Neuronal stem cell (in vitro differentiated cells): ENCODE results near the gene AP3B1.

Source experiments
- DNase-seq: peaks from one replicate; pipeline ENCODE4 v3.0.0-alpha.2; 2013; ENCODE audit warnings: low spot score
- H2AFZ ChIP-seq: one replicate; pipeline ENCODE4 v1.6.1; 2013; ENCODE audit warnings: mild to moderate bottlenecking, low read length, inconsistent platforms
- H2AK5ac ChIP-seq: 2 replicates; pipeline ENCODE4 v1.6.1; 2013; ENCODE audit warnings: low read depth, mild to moderate bottlenecking, inconsistent platforms, low read length, moderate library complexity, mixed read lengths
- H2BK120ac ChIP-seq: 2 replicates; pipeline ENCODE4 v1.6.1; 2013; ENCODE audit warnings: low read depth, mild to moderate bottlenecking, inconsistent platforms, low read length, moderate library complexity, mixed read lengths
- H2BK12ac ChIP-seq: one replicate; pipeline ENCODE4 v1.6.1; 2013; ENCODE audit warnings: low read length, inconsistent platforms
- H2BK15ac ChIP-seq: 2 replicates; pipeline ENCODE4 v1.6.1; 2013; ENCODE audit warnings: mild to moderate bottlenecking, low read length, inconsistent platforms, mixed read lengths
- H2BK5ac ChIP-seq: one replicate; pipeline ENCODE4 v1.6.1; 2013; ENCODE audit warnings: inconsistent platforms, mild to moderate bottlenecking, low read length, moderate library complexity
- H3K14ac ChIP-seq: one replicate; pipeline ENCODE4 v1.6.1; 2013; ENCODE audit warnings: low read length, inconsistent platforms
- H3K18ac ChIP-seq: 2 replicates; pipeline ENCODE4 v1.6.1; 2013; ENCODE audit warnings: low read length, inconsistent platforms
- H3K23ac ChIP-seq: 2 replicates; pipeline ENCODE4 v1.6.1; 2013; ENCODE audit warnings: low read depth, mild to moderate bottlenecking, mixed read lengths, low read length, inconsistent platforms; ENCODE audit not compliant: poor library complexity
- H3K27ac ChIP-seq: replicated peaks from 3 replicates; pipeline ENCODE4 v1.5.1; 2013; ENCODE audit warnings: low read length, inconsistent platforms
- H3K27me3 ChIP-seq, 3 experiments: 2 replicates each; pipeline ENCODE4 v1.6.1; 2013; ENCODE audit warnings: low read length in 3 of 3, mild to moderate bottlenecking in 2 of 3, inconsistent platforms in 1 of 3, low read depth in 1 of 3, mixed read lengths in 1 of 3, moderate library complexity in 1 of 3; ENCODE audit not compliant: control insufficient read depth in 3 of 3, insufficient read depth in 3 of 3
- H3K36me3 ChIP-seq, 2 donors: replicated peaks in 1 of 2; 2 replicates each; pipeline ENCODE4 v1.6.1; 2013; ENCODE audit warnings: low read length in 2 of 2; ENCODE audit not compliant: control insufficient read depth in 2 of 2, insufficient read depth in 2 of 2
- H3K4ac ChIP-seq: 2 replicates; pipeline ENCODE4 v1.6.1; 2013; ENCODE audit warnings: inconsistent platforms, mild to moderate bottlenecking, low read length, moderate library complexity
- H3K4me1 ChIP-seq, 2 donors: 1 replicate in 1 of 2; 2 replicates in 1 of 2; pipeline ENCODE4 v1.6.1; 2013; ENCODE audit warnings: low read length in 2 of 2, low read depth in 1 of 2; ENCODE audit not compliant: control insufficient read depth in 2 of 2, insufficient read depth in 1 of 2
- H3K4me2 ChIP-seq: one replicate; pipeline ENCODE4 v1.6.1; 2013; ENCODE audit warnings: mild to moderate bottlenecking, low read length, inconsistent platforms; ENCODE audit not compliant: insufficient read depth, poor library complexity, severe bottlenecking
- H3K4me3 ChIP-seq, 2 donors: 2 replicates each; pipeline ENCODE4 v1.5.1; 2013; ENCODE audit warnings: low read length in 2 of 2, mild to moderate bottlenecking in 2 of 2, inconsistent platforms in 1 of 2, moderate library complexity in 1 of 2
- H3K79me1 ChIP-seq: one replicate; pipeline ENCODE4 v1.6.1; 2013; ENCODE audit warnings: low read depth, mild to moderate bottlenecking, inconsistent platforms, low read length, moderate library complexity
- H3K9ac ChIP-seq: one replicate; pipeline ENCODE4 v1.6.1; 2013; ENCODE audit warnings: mild to moderate bottlenecking, low read depth, low read length, inconsistent platforms; ENCODE audit not compliant: poor library complexity
- H3K9me3 ChIP-seq, 2 donors: replicated peaks in 1 of 2; 2 replicates each; pipeline versions ENCODE3 to v1.6.1; 2013; ENCODE audit warnings: low read length in 2 of 2, mild to moderate bottlenecking in 2 of 2, inconsistent platforms in 1 of 2, low read depth in 1 of 2, mixed read lengths in 1 of 2, moderate library complexity in 1 of 2; ENCODE audit not compliant: control insufficient read depth in 2 of 2, insufficient read depth in 1 of 2
- H4K8ac ChIP-seq: one replicate; pipeline ENCODE4 v1.6.1; 2013; ENCODE audit warnings: low read depth, mild to moderate bottlenecking, inconsistent platforms, low read length, moderate library complexity
- H4K91ac ChIP-seq: one replicate; pipeline ENCODE4 v1.6.1; 2013; ENCODE audit warnings: low read length, low read depth, mild to moderate bottlenecking, inconsistent platforms; ENCODE audit not compliant: poor library complexity
- WGBS, 2 donors: extraction: QIAGEN DNeasy Blood & Tissue Kit; methylation state at CpG; one replicate each; pipeline ENCODE4 v1.1.7; 2013; ENCODE audit warnings: missing lambda C conversion rate in 2 of 2, mixed read lengths in 1 of 2; ENCODE audit not compliant: insufficient read length in 2 of 2, insufficient replicate concordance in 1 of 2; ENCODE audit errors: extremely low coverage in 2 of 2; 5-methylcytosine and 5-hydroxymethylcytosine counted together

AP3B1 gene

DNA sequence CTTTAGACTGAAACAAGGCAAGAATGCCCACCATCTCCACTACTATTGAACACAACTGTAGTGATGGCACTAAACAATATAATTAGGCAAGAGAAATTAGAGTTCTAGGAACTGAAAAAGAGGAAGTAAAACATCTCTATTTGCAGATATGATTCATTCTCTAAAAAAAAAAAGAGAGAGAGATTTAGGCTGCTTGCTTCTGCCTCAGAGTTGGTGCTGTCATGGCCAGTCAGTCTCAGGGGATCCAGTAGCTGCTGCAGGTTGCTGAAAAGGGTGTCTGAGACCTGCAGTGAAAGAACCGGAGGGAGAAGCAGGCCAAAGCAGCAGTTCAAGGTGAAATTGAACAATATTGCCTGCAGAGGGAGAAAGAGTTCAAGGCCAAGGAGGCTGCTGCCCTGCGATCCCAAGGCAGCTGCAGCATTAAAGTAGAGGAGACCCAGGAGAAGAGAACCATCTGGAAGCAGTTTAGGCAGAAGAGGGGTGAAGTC lies 72.5 kb downstream of the AP3B1 start:
- H2BK12ac ChIP-seq: no peak overlapping the region
- no peak overlapping the region for H3K18ac ChIP-seq
- H3K9ac ChIP-seq: no peak overlapping the region
- WGBS, 2 donors: no CpG with 5 or more reads among the region's 2 CpGs
- H3K36me3 ChIP-seq: peaks cover 0 to 88% of the 10 kb centered on the region in 2 donors
- no peak overlapping the region for H3K14ac ChIP-seq
- no peak overlapping the region for H2BK5ac ChIP-seq
- no peak overlapping the region for H2AFZ ChIP-seq
- peaks cover 0 to 22% of the 10 kb centered on the region in 2 donors for H3K9me3 ChIP-seq
- no peaks in the 10 kb centered on the region for H3K79me1 ChIP-seq
- no peaks in the 10 kb centered on the region for H3K27me3 ChIP-seq
- no peak overlapping the region for H3K4ac ChIP-seq
- H2BK120ac ChIP-seq: no peak overlapping the region
- no peak overlapping the region for H2BK15ac ChIP-seq
- no peak overlapping the region for H3K4me3 ChIP-seq
- H3K4me1 ChIP-seq: no peaks in the 10 kb centered on the region
- DNase-seq: no peak
- H3K27ac ChIP-seq: no peak overlapping the region
- no peak overlapping the region for H3K4me2 ChIP-seq
- H2AK5ac ChIP-seq: no peak overlapping the region
- no peak overlapping the region for H4K91ac ChIP-seq
- no peak overlapping the region for H4K8ac ChIP-seq
- H3K23ac ChIP-seq: no peak overlapping the region

DNA sequence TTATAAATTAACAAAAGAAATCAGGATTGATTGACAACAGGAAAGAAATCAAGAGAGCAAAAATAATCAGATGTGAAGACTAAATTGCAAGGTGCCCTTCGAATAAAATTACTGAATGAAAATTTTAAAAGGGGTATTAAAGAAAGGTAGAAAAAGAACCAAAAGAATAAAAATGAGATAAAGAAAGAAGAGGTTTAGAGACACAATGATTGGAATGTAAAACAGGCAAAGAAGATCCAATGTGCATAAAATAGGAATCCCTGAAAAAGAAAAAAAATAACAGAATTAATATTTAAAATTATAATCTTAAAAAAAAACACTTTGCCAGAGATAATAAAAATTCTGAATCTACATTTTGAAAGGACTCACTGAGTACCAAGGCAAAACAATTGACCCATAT lies 73.0 kb downstream of the AP3B1 start:
- no peak overlapping the region for H3K18ac ChIP-seq
- H3K36me3 ChIP-seq: peaks cover 0 to 88% of the 10 kb centered on the region in 2 donors
- no CpG with 5 or more reads among the region's 1 CpG for WGBS, 2 donors
- H3K4me3 ChIP-seq: no peak overlapping the region
- no peak overlapping the region for H2BK120ac ChIP-seq
- no peak overlapping the region for H2BK12ac ChIP-seq
- H4K91ac ChIP-seq: no peak overlapping the region
- no peak overlapping the region for H3K4ac ChIP-seq
- no peak overlapping the region for H2BK15ac ChIP-seq
- H4K8ac ChIP-seq: no peak overlapping the region
- no peaks in the 10 kb centered on the region for H3K27me3 ChIP-seq
- H2AFZ ChIP-seq: no peak overlapping the region
- H2BK5ac ChIP-seq: no peak overlapping the region
- H3K27ac ChIP-seq: no peak overlapping the region
- no peak overlapping the region for H2AK5ac ChIP-seq
- no peaks in the 10 kb centered on the region for H3K79me1 ChIP-seq
- no peak overlapping the region for H3K4me2 ChIP-seq
- H3K23ac ChIP-seq: no peak overlapping the region
- no peak overlapping the region for H3K9ac ChIP-seq
- no peak overlapping the region for H3K14ac ChIP-seq
- no peak for DNase-seq
- H3K9me3 ChIP-seq: peaks cover 0 to 22% of the 10 kb centered on the region in 2 donors
- H3K4me1 ChIP-seq: no peaks in the 10 kb centered on the region

GRCh38 chr5:78215972-78216371 lies 78.5 kb downstream of the AP3B1 start:
- no CpG with 5 or more reads among the region's 4 CpGs for WGBS, 2 donors
- Histone ChIP-seq H3K18ac (no peak overlapping the region), H3K36me3 (peaks cover 2 to 85% of the 10 kb centered on the region in 2 donors), H3K79me1 (no peaks in the 10 kb centered on the region), H3K23ac (no peak overlapping the region), H2BK5ac (no peak overlapping the region), H3K27me3 (no peaks in the 10 kb centered on the region), H4K91ac (no peak overlapping the region), H2BK15ac (no peak overlapping the region), H2AFZ (no peak overlapping the region), H2BK12ac (no peak overlapping the region), H3K4me1 (no peaks in the 10 kb centered on the region), H3K27ac (no peak overlapping the region), H3K4me2 (no peak overlapping the region), H2BK120ac (no peak overlapping the region), H4K8ac (no peak overlapping the region), H3K14ac (no peak overlapping the region), H3K4ac (no peak overlapping the region), H3K4me3 (no peak overlapping the region), H2AK5ac (no peak overlapping the region), H3K9ac (no peak overlapping the region), H3K9me3 (no peaks in the 10 kb centered on the region)
- no peak for DNase-seq

DNA sequence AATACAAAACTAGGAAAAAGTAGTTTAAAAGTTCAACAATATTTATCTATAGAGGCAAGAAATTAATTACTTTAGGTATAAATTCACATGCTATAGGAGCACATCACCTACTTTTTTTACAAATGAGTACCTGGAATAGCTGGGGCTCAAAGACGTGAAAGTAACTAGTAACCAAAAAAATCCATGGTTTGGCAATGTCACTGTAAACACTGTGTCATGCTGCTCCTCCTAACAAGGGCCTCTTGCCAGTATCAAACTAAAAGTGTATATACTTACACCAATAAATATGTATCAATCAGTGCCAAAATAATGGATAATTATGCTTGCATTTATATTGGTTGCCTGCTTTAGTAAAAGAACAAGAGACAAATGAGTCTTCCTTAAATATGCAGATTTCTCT lies 78.9 kb downstream of the AP3B1 start:
- no peaks in the 10 kb centered on the region for H3K27me3 ChIP-seq
- H2BK12ac ChIP-seq: no peak overlapping the region
- no peak for DNase-seq
- no peak overlapping the region for H4K91ac ChIP-seq
- H3K23ac ChIP-seq: no peak overlapping the region
- no peak overlapping the region for H2BK120ac ChIP-seq
- no peak overlapping the region for H2BK5ac ChIP-seq
- H3K9ac ChIP-seq: no peak overlapping the region
- H3K27ac ChIP-seq: no peak overlapping the region
- no peaks in the 10 kb centered on the region for H3K79me1 ChIP-seq
- no peak overlapping the region for H3K4me3 ChIP-seq
- no peaks in the 10 kb centered on the region for H3K4me1 ChIP-seq
- H3K4me2 ChIP-seq: no peak overlapping the region
- H2BK15ac ChIP-seq: no peak overlapping the region
- no CpG with 5 or more reads among the region's 1 CpG for WGBS, 2 donors
- no peak overlapping the region for H3K4ac ChIP-seq
- H2AFZ ChIP-seq: no peak overlapping the region
- peaks cover 2 to 85% of the 10 kb centered on the region in 2 donors for H3K36me3 ChIP-seq
- no peak overlapping the region for H4K8ac ChIP-seq
- no peak overlapping the region for H3K14ac ChIP-seq
- H3K18ac ChIP-seq: no peak overlapping the region
- no peaks in the 10 kb centered on the region for H3K9me3 ChIP-seq
- H2AK5ac ChIP-seq: no peak overlapping the region
